ENCODE results near the gene ATAT1. TPM values are rescaled to one million over a fixed set of nuclear protein-coding genes. Genes with fewer than 3 reads are reported as not detected.

The ATAT1 gene
- total RNA-seq, 6 experiments from 2014 or later: 5.2 to 9.3 (median 5.9) TPM

DNA sequence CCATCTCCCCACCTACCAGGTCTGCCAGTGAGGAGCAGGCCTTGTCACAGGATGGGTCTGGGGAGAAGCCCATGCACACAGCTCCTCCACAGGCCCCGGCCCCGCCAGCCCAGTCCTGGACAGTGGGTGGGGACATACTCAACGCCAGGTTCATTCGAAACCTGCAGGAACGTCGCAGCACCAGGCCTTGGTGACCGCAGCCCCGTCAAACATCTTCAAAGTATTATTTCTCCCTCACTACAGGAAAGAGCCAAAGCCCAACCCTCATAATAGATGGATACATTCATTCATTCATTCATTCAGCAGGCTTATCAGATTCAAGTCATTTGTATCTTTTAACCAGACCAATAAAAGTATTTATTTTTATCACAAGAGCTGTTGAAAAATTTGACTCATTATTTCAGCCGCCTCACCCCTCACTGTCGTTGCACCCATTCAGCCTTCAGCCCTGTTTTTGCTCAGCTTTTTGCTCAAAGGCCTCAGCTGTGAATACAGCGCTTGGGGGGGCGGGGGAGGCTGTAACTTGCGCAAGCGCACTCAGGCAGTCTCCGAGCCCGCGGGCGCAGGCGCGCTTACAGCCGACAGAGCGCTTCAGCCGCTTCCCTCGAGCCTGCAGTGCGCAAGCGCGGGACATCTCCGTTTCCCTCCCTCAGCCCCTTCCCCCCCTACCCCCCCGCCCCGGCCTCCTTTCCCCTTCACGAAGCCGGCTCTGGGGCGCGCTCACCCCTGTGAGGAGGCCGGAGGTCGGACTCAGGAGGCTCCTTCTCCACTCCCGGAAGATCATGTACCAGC lies 20.0 kb downstream of the ATAT1 start, which contains the start of gene C6orf136:
Gene C6orf136 (plus strand): TSS at position 684 of the 792 bp plus-strand sequence. CDS start 99 bp downstream, at position 783.
- Mint-ChIP-seq H3K27me3 (ENCODE audit: insufficient read depth) (no peaks in the 10 kb centered on the region), H3K4me3 (peak within 1 kb of the TSS; percentile 90), H3K36me3 (ENCODE audit: low read depth) (peaks cover 13% of the 10 kb centered on the region), H3K4me1 (ENCODE audit: low read depth) (peaks cover 20% of the 10 kb centered on the region), H3K27ac (peak within 1 kb of the TSS; percentile 70), H3K9me3 (no peaks in the 10 kb centered on the region)
- DNase-seq: peak; percentile 87
- no peak for TF ChIP-seq CTCF (IDR thresholded peaks at IDR 0.05)

DNA sequence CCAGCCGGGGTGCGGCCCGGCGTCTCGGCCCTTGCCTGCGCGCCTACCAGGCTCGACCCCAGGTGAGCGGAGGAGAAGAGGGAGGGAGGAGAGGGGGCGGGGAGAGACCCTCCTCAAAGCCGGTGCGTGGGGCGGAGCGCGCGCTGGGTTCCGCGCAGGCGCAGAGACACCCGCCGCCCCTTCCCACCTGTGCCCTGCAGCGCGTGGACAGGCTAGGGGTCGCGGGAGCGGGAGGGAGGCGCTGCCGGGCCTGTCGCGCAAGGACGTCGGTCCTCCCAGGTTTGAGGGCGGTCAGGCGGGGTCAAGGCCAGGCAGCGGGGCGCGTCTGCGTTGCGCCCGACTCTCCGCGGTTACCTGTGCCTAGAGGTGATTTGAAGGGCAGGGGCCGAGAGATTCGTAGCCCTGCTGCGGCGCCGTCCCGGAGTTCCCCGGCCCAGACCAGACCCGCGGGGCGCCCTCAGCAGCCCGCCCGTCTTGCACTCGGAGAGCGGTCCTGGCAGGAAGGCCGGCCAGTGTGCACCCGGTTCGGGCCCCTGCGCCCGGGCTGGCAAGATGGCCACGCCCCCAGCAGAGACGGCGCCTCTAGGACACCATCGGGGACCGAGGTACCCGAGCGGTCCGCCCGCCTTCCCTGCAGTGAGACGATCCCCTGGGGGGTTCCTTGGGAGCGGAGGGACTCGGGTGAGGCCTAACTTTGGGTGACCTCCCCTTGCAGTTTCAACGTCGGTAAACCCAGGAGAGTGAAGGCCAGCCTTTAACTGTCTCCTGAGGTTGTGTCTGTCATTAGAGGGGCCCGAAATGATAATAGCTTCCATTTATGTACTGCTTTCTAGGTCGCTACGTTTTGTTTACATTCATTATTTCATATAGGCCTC lies 20.8 kb downstream of the ATAT1 start:
- Mint-ChIP-seq H3K4me3 (peak overlapping the region; percentile 90), H3K27me3 (ENCODE audit: insufficient read depth) (no peaks in the 10 kb centered on the region), H3K27ac (peak overlapping the region; percentile 70), H3K9me3 (no peaks in the 10 kb centered on the region), H3K4me1 (ENCODE audit: low read depth) (peaks cover 20% of the 10 kb centered on the region), H3K36me3 (ENCODE audit: low read depth) (peaks cover 20% of the 10 kb centered on the region)
- TF ChIP-seq CTCF (IDR thresholded peaks at IDR 0.05): no peak
- DNase-seq: peak; percentile 49

- no peak for DNase-seq
- no peak for TF ChIP-seq CTCF (IDR thresholded peaks at IDR 0.05)
- Mint-ChIP-seq H3K9me3 (no peaks in the 10 kb centered on the region), H3K27ac (no peak overlapping the region), H3K36me3 (ENCODE audit: low read depth) (peaks cover 32% of the 10 kb centered on the region), H3K27me3 (ENCODE audit: insufficient read depth) (peaks cover 2% of the 10 kb centered on the region; the same call in 1 of the 2 replicates), H3K4me1 (ENCODE audit: low read depth) (peaks cover 23% of the 10 kb centered on the region), H3K4me3 (no peak overlapping the region)
Measured at GRCh38 chr6:30651143-30651542, 24.5 kb downstream of the ATAT1 start.

GRCh38 chr6:30654798-30655742 lies 28.4 kb downstream of the ATAT1 start:
- Mint-ChIP-seq H3K27me3 (ENCODE audit: insufficient read depth) (peaks cover 2% of the 10 kb centered on the region; the same call in 1 of the 2 replicates), H3K9me3 (no peaks in the 10 kb centered on the region), H3K36me3 (ENCODE audit: low read depth) (peaks cover 44% of the 10 kb centered on the region), H3K4me1 (ENCODE audit: low read depth) (peaks cover 24% of the 10 kb centered on the region), H3K27ac (peak overlapping the region; percentile 70; the same call in 1 of the 2 replicates), H3K4me3 (no peak overlapping the region)
- DNase-seq: no peak
- no peak for TF ChIP-seq CTCF (IDR thresholded peaks at IDR 0.05)

- Mint-ChIP-seq H3K4me3 (no peak overlapping the region), H3K36me3 (ENCODE audit: low read depth) (peaks cover 47% of the 10 kb centered on the region)
Measured at GRCh38 chr6:30655743-30656094, 29.0 kb downstream of the ATAT1 start.

More at GRCh38 chr6:30655743-30656094, 29.0 kb downstream of the ATAT1 start:
- no peak for TF ChIP-seq CTCF (IDR thresholded peaks at IDR 0.05)
- peak; percentile 19 for DNase-seq
- H3K27ac Mint-ChIP-seq: peak overlapping the region; percentile 70
- peaks cover 24% of the 10 kb centered on the region for H3K4me1 Mint-ChIP-seq (ENCODE audit: low read depth)
- H3K9me3 Mint-ChIP-seq: no peaks in the 10 kb centered on the region
- peaks cover 2% of the 10 kb centered on the region; the same call in 1 of the 2 replicates for H3K27me3 Mint-ChIP-seq (ENCODE audit: insufficient read depth)

All from HFFc6 (cell line).